Activated CD4-positive, alpha-beta T cell treated with anti-CD3 and anti-CD28 coated beads, Interleukin-2, amount 50 U/mL, for 24 hours (primary cell): Measurements from ENCODE around the gene PRKCA.
"Not testable (repeated sequence)": the region's sequence is repeated elsewhere in the genome, so short reads cannot be mapped to it uniquely, and the experiment has no call there.

Experiments used
- DNase-seq, 2 donors: peaks; one replicate each; pipeline ENCODE4 v3.0.0-alpha.2; 2020; ENCODE audit warnings: low read depth in 1 of 2, low spot score in 1 of 2

Gene PRKCA

DNA sequence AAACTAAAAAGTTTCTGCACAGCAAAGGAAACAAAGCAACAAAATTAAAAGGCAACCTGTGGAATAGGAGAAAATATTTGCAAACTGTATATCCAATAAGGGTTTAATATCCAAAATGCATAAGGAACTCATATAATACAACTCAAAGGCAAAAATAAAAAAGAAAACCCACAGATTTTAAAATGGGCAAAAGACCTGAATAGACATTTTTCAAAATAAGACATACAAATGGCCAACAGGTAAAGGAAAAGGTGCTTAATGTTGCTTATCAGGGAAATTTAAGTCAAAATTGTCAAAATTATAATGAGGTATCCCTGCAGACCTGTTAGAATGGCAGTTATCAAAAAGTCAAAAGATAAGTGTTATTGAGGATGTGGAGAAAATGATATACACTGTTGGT, 399.0 kb downstream of the PRKCA start:
- DNase-seq, result no peak

DNA sequence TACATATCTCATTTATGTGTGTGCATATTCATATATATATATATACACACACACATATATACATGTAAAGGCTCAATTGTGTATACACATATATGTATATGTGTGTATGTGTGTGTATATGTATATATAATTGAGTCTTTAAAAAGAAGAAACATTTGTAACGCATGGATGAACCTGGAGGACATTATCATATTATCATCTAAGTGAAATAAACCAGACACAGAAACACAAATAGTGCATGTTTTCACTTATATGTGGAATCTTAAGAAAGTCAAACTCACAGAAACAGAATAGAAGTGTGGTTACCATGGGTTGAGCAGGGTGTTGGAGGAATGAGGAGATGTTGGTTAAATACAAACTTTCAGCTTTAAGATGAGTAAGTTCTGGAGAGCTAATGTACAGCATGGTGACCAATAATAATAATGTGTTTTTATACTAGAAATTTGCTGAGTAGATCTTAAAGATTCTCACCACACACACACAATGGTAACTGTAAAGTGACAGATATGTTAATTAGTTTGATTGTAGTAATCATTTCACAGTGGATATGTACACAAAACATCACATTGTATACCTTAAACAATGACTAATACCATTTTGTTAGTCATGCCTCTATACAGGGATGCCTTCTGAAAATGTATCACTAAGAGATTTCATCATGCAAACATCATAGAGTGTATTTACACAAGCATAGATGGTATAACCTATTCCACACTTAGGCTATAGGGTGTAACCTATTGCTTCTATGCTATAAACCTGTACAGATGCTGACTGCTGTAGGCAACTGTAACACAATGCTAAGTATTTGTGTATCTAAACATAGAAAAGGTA, 399.9 kb downstream of the PRKCA start:
- no peak for DNase-seq

DNA sequence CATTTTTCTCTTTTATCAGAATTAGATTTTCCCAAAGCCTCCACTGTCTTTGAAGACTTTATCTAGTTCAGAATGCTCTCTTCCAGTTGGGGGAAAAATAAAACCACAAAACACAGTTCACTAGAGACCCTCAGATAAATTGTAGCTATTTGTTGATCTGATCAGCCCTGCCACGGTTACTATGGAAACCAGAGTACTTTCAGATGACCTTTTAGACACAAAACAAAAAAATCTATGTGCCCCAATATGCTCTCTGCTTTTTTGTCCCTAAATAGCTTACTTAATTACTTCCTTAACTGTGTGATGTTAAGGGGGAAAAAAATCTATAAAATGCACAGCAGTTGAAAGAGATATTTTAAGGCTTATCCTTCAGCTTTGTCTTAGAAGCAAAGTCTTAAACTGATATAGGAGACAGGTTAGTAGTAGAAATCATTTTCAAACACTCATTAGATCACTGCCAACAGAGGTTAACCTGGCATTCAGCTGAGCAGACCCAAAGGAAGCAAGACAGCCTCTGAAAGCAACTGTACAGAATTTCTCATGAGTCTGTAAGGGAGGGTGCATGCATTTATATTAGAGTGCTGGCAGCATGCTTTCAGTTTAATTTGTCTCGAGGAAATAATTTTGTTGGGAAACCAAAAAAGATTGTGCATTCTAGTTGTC, 402.6 kb downstream of the PRKCA start:
- no peak for DNase-seq

GRCh38 chr17:66706851-66707450, 404.5 kb downstream of the PRKCA start:
- no peak for DNase-seq

DNA sequence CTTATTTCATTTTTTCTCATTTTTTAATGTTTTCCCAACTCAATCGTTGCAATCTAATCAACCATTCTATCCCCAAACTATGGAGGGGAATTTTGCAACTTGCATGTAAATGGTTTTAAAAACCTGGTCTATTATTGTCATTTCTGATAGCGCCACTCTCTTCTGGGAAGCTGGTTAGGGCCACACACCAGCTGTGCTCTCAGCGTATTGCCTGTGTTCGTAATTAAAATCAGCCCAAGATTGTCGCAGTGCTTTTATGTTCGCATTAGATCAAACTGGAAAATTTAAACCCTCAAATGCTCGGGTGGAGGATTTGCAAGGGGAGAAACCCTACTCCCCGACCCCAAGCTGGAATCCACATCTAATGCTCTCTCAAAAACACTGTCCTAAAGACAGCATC, 409.0 kb downstream of the PRKCA start:
- DNase-seq, result no peak

DNA sequence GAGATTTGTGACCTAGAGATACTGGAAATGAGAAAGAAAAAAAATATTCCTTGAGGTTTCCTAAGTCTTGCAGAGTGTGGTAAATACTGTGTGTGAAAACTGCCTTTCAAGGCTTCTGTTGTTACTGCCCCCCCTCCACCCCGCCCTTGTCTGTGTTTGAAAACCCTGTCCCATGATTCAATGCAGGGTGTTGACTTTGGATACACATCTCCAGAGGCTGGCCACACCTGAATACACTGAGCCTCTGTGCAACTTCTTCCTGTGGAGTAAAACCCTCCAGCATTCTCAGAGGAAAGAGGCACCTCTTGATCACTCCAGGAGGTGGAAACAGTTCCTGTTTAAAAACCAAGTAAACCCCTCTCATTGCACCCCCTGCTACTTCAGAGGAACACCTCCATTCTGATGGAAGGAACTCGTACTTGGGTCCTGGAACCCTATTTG, 409.5 kb downstream of the PRKCA start:
- no peak for DNase-seq

GRCh38 chr17:66712453-66712852, 410.0 kb downstream of the PRKCA start:
- no peak for DNase-seq

- DNase-seq, result not testable (repeated sequence)
Observed at GRCh38 chr17:66713021-66713532, 410.7 kb downstream of the PRKCA start.

GRCh38 chr17:66713533-66714042, 411.2 kb downstream of the PRKCA start:
- no peak for DNase-seq

DNA sequence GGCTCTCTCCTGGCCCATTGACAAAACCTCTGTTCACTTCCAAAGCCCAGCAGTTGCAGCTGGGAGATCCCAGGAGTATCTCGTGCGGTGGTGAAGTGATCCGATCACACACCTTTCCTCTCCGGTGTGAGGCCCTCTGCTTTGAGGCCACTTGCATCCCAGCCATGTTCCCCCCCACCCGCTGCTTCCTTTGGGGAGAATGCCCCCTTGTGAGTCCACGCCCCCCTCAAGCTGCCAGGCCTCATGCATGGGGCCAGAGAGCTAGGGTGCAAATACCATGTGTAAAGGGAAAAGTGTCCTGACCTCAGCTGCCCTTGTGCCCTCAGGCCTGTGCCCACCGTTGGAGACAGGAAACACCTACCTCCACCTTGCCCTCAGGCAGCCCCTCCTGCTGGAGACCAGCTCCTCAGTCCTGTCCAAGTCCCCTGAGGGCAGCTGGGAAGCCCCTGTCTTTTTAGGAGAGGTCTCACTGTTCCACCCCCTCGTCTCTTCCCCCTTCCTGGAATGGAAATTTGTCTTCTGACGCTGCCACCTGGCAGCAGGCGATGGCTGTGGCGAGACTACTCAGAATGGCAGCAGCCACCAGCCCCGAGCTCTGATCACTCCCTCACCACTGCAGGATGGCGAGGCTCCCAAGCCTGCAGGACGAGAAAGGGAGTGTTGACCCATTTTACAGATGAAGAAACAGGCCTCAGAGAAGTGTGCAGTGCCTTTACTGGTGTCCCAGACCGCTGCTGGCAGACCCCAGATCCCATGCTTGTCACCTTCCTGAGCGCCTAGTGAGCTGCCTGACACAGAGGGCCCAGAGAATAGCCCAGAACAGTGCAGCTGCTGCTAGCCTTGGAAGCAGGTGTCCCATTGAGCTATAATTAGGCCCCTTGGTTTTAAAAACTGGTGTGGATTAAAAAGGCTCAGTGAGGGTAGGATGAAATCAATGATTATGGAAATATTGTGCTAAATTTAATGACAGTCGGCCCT, 411.9 kb downstream of the PRKCA start:
- DNase-seq, result no peak

DNA sequence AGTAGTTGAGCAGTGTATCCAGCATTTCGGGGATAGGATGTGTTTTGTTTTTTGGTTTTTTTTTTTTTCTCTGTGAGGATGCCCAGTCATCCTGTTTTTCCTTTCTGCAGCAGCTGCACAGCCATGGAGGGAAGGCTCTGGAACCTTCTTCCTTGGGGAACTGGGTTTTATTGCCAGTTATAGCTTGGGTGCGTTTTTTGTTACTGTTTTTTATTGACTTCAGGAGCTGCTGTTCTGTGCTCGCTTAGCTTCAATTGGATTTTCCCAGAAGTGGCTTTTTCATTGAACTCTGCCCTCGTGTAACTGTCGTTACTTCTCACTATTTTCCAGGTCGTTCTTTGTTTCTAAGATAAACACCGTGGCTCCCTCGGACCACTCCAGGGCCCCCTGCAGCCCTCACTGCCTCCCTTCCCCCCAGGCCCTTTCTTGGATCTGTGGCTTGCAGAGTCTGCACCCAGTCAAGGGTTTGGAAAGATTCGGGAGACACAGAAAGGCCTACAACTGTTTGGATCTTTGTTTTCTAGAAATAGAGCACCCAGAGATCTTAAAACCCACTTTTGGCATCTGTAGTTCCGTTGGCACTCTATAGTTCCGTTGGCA, 412.8 kb downstream of the PRKCA start:
- DNase-seq, result no peak

- DNase-seq, result no peak
Observed at GRCh38 chr17:66715745-66716156, 413.3 kb downstream of the PRKCA start.

- no peak for DNase-seq
Observed at GRCh38 chr17:66716236-66717026, 414.0 kb downstream of the PRKCA start.

DNA sequence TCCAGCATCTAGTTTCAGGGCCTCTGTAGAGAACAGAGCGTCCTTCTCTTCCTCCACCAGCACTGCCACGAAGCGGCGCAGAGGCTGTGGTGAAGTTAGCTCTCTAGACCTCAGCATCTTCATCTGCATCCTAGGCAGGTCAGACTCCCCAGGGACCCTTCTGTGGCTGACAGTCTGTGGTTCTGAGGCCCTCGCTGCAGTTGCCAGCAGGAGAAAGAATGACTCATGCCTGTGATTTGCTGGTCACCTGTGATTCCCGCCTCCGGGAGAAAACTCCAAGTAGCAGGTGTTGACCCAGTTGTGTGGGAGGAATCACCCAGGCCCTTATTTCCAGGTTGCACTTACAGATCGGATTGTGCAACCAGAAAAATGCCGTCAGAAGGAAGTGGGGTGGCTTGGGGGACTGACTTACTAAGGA, 415.2 kb downstream of the PRKCA start:
- DNase-seq, result no peak

GRCh38 chr17:66720027-66720426, 417.6 kb downstream of the PRKCA start:
- DNase-seq, result no peak

- DNase-seq, result no peak
Observed at GRCh38 chr17:66720567-66720966, 418.2 kb downstream of the PRKCA start.

DNA sequence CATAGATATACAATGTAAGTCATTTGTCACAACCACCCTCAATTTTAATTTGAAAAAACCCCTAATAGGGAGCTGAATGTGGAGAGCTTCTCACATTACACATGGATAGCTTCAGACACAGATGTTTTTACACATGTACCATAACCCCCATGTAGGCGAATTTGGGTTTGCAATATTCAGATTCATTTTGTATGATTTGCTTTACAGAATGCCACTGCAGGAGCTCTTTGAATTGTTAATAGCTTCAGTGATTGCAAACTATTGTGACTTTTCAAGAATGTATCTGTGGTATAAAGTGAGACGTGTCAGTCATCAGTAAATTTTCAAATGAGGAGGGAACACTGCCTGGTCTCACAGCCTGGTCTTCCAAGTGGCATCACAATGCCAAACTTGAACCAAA, 419.9 kb downstream of the PRKCA start:
- no peak for DNase-seq

DNA sequence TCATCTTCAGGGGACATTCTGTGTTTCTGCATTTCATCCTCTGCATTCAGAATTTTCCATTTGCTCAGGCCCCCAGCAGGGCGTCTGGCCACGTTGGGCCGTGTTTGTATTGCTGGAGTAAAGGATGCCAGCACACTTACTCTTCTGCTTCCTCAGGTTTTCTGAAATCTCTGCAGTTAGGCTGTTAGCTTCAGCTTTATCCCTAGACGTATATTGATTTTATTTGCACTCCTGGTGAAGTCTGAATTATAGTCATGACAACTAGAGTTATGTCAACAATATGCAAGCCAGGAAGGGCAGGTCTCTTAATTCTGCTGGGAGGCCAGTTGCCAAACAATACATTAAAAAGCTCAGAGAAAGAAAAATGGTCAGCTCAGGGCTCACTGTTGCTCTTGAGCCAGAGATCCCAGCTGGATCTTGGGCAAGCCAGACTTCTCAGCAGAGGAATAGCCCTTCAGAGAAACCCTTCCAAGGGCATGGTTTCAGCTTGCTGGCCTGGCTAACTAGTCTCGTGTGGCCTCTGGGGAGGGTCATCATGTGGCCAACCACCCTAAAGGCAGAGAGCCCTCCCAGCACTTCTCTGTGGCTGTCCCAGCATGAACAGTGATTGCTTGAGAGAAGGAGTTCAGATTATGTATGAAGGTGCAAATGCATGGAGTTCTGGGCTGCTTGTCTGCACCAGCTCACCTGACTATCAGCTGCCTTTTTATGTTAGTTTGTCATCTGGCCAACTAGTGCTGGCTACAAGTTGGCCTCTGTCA, 422.3 kb downstream of the PRKCA start:
- DNase-seq, result no peak

- not testable (repeated sequence) for DNase-seq
Observed at GRCh38 chr17:66725438-66725837, 423.0 kb downstream of the PRKCA start.
